ENCODE results near the gene LPIN2.

GRCh38 chr18:2968606-2969005 lies 44.3 kb downstream of the LPIN2 start:
- TF ChIP-seq CTCF (IDR thresholded peaks at IDR 0.05; ENCODE audit: insufficient read depth, low read length, poor library complexity, severe bottlenecking) = no peak
- no peak for TF ChIP-seq EZH2phosphoT487 (conservative IDR thresholded peaks at IDR 0.05; ENCODE audit: low read length)

Data from SU-DHL-6 (cell line).